CD14-positive monocyte (primary cell): ENCODE measurements around the gene TMC3. TPM values are rescaled to one million over a fixed set of nuclear protein-coding genes. Genes with fewer than 3 reads are reported as not detected.

Source experiments
- DNase-seq, 3 donors: peaks; one replicate each; pipeline ENCODE4 v3.0.0-alpha.2; 2011 to 2022
- H2AFZ ChIP-seq: 2 replicates; pipeline ENCODE4 v1.6.0; 2012; ENCODE audit warnings: mild to moderate bottlenecking, low read depth, low read length, inconsistent platforms; ENCODE audit not compliant: insufficient read depth, poor library complexity, severe bottlenecking
- H3K27ac ChIP-seq, 2 donors: 1 replicate in 1 of 2; 2 replicates in 1 of 2; pipeline ENCODE4 v1.5.1; 2012 to 2013; ENCODE audit warnings: low read length in 2 of 2, control low read depth in 1 of 2, inconsistent platforms in 1 of 2, low read depth in 1 of 2, mild to moderate bottlenecking in 1 of 2
- H3K27me3 ChIP-seq, 2 donors: one replicate each; pipeline versions ENCODE4 v1.6.0 to v1.6.1; 2011 to 2013; ENCODE audit warnings: low read length in 2 of 2; ENCODE audit not compliant: control insufficient read depth in 2 of 2, insufficient read depth in 2 of 2
- H3K36me3 ChIP-seq, 2 donors: replicated peaks in 1 of 2; 1 replicate in 1 of 2; 2 replicates in 1 of 2; pipeline versions ENCODE4 v1.5.1 to v1.6.1; 2012 to 2013; ENCODE audit warnings: low read length in 2 of 2, control low read depth in 1 of 2, inconsistent platforms in 1 of 2, mild to moderate bottlenecking in 1 of 2; ENCODE audit not compliant: insufficient read depth in 2 of 2, control insufficient read depth in 1 of 2
- H3K4me1 ChIP-seq, 2 donors: 1 replicate in 1 of 2; 2 replicates in 1 of 2; pipeline versions ENCODE4 v1.5.1 to v1.6.1; 2012 to 2013; ENCODE audit warnings: low read length in 2 of 2, control low read depth in 1 of 2, inconsistent platforms in 1 of 2, mild to moderate bottlenecking in 1 of 2, moderate library complexity in 1 of 2; ENCODE audit not compliant: insufficient read depth in 2 of 2, control insufficient read depth in 1 of 2
- H3K4me2 ChIP-seq: replicated peaks from 2 replicates; pipeline ENCODE3; 2012; ENCODE audit warnings: low read length, moderate library complexity, mild to moderate bottlenecking; ENCODE audit not compliant: poor library complexity, severe bottlenecking; ENCODE audit errors: extremely low read depth
- H3K4me3 ChIP-seq, 3 experiments: fragments of 200-600 bp in 1 of 3; sonication (generic) in 1 of 3; replicated peaks in 1 of 3; 1 replicate in 2 of 3; 2 replicates in 1 of 3; pipeline ENCODE4 v1.5.1; 2011 to 2013; ENCODE audit warnings: low read length in 3 of 3, mild to moderate bottlenecking in 3 of 3, control low read depth in 2 of 3, low read depth in 2 of 3, inconsistent platforms in 1 of 3, moderate library complexity in 1 of 3
- H3K79me2 ChIP-seq: 2 replicates; pipeline ENCODE4 v1.6.0; 2012; ENCODE audit warnings: mild to moderate bottlenecking, control low read depth, inconsistent platforms, low read length, moderate library complexity; ENCODE audit not compliant: insufficient read depth
- H3K9ac ChIP-seq: 2 replicates; pipeline ENCODE4 v1.6.0; 2017; ENCODE audit warnings: low read length, mild to moderate bottlenecking; ENCODE audit not compliant: insufficient read depth, poor library complexity, severe bottlenecking
- H3K9me3 ChIP-seq, 2 donors: replicated peaks in 1 of 2; 1 replicate in 1 of 2; 2 replicates in 1 of 2; pipeline versions ENCODE4 v1.5.1 to v1.6.1; 2012 to 2013; ENCODE audit warnings: low read length in 2 of 2, control low read depth in 1 of 2; ENCODE audit not compliant: control insufficient read depth in 1 of 2, insufficient read depth in 1 of 2
- H4K20me1 ChIP-seq: 2 replicates; pipeline ENCODE4 v1.6.0; 2012; ENCODE audit warnings: mild to moderate bottlenecking, low read length, control low read depth, moderate library complexity; ENCODE audit not compliant: insufficient read depth
- H3K27ac Mint-ChIP-seq, 7 donors: one replicate each; pipeline ENCODE4 v1.8.0; 2020; ENCODE audit warnings: mild to moderate bottlenecking in 7 of 7, mixed read lengths in 7 of 7, moderate library complexity in 6 of 7, inconsistent platforms in 2 of 7
- H3K27me3 Mint-ChIP-seq, 3 donors: one replicate each; pipeline ENCODE4 v1.8.0; 2021 to 2022; ENCODE audit warnings: low read depth in 3 of 3, mild to moderate bottlenecking in 3 of 3, mixed read lengths in 3 of 3, moderate library complexity in 3 of 3, inconsistent platforms in 1 of 3
- H3K36me3 Mint-ChIP-seq, 2 donors: one replicate each; pipeline ENCODE4 v1.8.0; 2020; ENCODE audit warnings: mixed read lengths in 2 of 2, inconsistent platforms in 1 of 2, mild to moderate bottlenecking in 1 of 2
- H3K4me1 Mint-ChIP-seq: one replicate; pipeline ENCODE4 v1.8.0; 2020; ENCODE audit warnings: mild to moderate bottlenecking, mixed read lengths
- H3K4me3 Mint-ChIP-seq, 2 donors: one replicate each; pipeline ENCODE4 v1.8.0; 2020; ENCODE audit warnings: mild to moderate bottlenecking in 2 of 2, mixed read lengths in 2 of 2, moderate library complexity in 1 of 2
- H3K9me3 Mint-ChIP-seq, 7 donors: one replicate each; pipeline ENCODE4 v1.8.0; 2020 to 2022; ENCODE audit warnings: mixed read lengths in 7 of 7, mild to moderate bottlenecking in 6 of 7, moderate library complexity in 6 of 7, inconsistent platforms in 2 of 7
- CTCF ChIP-seq: fragments of 200-600 bp; IDR thresholded peaks from one replicate; pipeline ENCODE4 v1.8.0; 2022; ENCODE audit warnings: antibody characterized with exemption, mild to moderate bottlenecking
- WGBS: methylation state at CpG from one replicate; pipeline ENCODE4 v1.1.5; 2013; ENCODE audit warnings: missing lambda C conversion rate; ENCODE audit not compliant: insufficient coverage; 5-methylcytosine and 5-hydroxymethylcytosine counted together
- intact Hi-C, 2 donors: fragments of 100-400 bp; cut with micrococcal nuclease; formaldehyde crosslinking; loops; one replicate each; pipeline versions ENCODE4 v1.15.0 to v1.15.1; 2023
- polyA plus RNA-seq, 3 donors: library from polyadenylated mRNA; depleted of rRNA in 1 of 3; unstranded in 2 of 3; stranded (reverse) in 1 of 3; fragments of 300-500 nt in 2 of 3; fragments of >200 nt in 1 of 3; fragmentation: Illumina TruSeq in 2 of 3; gene quantifications; 1 replicate in 2 of 3; 2 replicates in 1 of 3; pipeline ENCODE4 v1.2.3, GENCODE V29; 2012 to 2021

TMC3 gene
- polyA plus RNA-seq, 3 donors = not detected

DNA sequence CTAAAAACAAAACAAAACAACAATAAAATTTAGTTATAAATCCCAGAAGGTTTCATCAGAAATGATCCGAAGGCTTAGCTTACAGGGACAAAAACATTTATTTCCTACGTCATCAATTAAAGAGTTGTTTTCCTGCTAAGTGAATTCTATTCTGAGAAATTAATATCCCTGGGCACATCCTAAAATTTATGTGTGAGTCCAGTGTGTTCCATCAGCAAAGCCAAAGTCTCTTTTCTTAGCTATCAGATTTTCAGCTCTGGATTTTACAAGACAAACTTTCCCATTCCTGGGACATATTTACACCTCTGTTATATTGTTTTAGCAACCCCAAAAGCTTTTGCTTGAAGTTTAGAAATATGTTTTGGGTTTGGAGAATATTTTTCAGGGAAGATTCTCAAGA is 4.4 kb upstream of the TMC3 start:
- Histone ChIP-seq H3K79me2 (no peaks in the 10 kb centered on the region), H4K20me1 (no peaks in the 10 kb centered on the region), H3K36me3 (no peaks in the 10 kb centered on the region), H3K4me3 (no peak overlapping the region), H3K27ac (no peak overlapping the region), H3K9ac (no peak overlapping the region), H3K4me2 (no peak overlapping the region), H2AFZ (no peak overlapping the region), H3K4me1 (no peaks in the 10 kb centered on the region), H3K9me3 (no peaks in the 10 kb centered on the region), H3K27me3 (no peaks in the 10 kb centered on the region)
- Mint-ChIP-seq H3K4me3 (no peak overlapping the region), H3K4me1 (no peaks in the 10 kb centered on the region), H3K27ac (no peak overlapping the region), H3K27me3 (peaks cover 4 to 9% (median 5%) of the 10 kb centered on the region in 3 donors), H3K9me3 (no peaks in the 10 kb centered on the region), H3K36me3 (no peaks in the 10 kb centered on the region)
- WGBS = 100% methylated on average over 1 of the region's 2 CpGs
- TF ChIP-seq CTCF = no peak
- no peak for DNase-seq
- intact Hi-C loops = no loop called here

DNA sequence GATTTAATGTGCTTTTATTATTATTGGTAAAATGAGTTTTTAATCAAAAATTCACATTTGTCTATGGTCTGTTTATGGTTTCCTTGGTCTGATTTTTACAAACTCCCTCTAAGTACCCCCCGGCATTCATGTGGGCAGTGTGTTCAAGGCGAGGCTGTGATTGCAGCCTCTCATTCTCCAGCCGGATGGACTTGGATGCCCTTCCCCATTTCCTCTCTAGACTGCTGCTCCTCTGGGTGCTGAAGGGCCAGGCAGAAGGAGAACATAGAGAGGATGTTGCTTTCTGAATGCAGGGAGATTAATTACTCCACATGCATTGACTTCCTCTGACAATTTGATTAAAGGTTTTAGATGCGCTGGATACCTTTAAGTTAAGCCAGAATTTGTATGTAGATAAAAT is 3.9 kb upstream of the TMC3 start:
- Histone ChIP-seq H3K79me2 (no peaks in the 10 kb centered on the region), H2AFZ (no peak overlapping the region), H3K27ac (no peak overlapping the region), H3K4me1 (no peaks in the 10 kb centered on the region), H3K4me2 (no peak overlapping the region), H3K4me3 (no peak overlapping the region), H3K27me3 (no peaks in the 10 kb centered on the region), H4K20me1 (no peaks in the 10 kb centered on the region), H3K9ac (no peak overlapping the region), H3K9me3 (no peaks in the 10 kb centered on the region), H3K36me3 (no peaks in the 10 kb centered on the region)
- no peaks in the 10 kb centered on the region for H3K36me3 Mint-ChIP-seq
- H3K27ac Mint-ChIP-seq = no peak overlapping the region
- no peaks in the 10 kb centered on the region for H3K4me1 Mint-ChIP-seq
- H3K27me3 Mint-ChIP-seq = peaks cover 4 to 9% (median 5%) of the 10 kb centered on the region in 3 donors
- no peaks in the 10 kb centered on the region for H3K9me3 Mint-ChIP-seq
- intact Hi-C loops = no loop called here
- no CpG with 5 or more reads among the region's 4 CpGs for WGBS
- H3K4me3 Mint-ChIP-seq = no peak overlapping the region
- no peak for DNase-seq
- TF ChIP-seq CTCF = no peak
